ENCODE data around the gene CFAP70. TPM values are rescaled to one million over a fixed set of nuclear protein-coding genes. Genes with fewer than 3 reads are reported as not detected.

The CFAP70 gene
- total and polyA plus RNA-seq, 2 of the 8 experiments (the other 6 are each of a cell fraction or from before 2014, with no cell fraction given), result 0.21 to 0.30 TPM

DNA sequence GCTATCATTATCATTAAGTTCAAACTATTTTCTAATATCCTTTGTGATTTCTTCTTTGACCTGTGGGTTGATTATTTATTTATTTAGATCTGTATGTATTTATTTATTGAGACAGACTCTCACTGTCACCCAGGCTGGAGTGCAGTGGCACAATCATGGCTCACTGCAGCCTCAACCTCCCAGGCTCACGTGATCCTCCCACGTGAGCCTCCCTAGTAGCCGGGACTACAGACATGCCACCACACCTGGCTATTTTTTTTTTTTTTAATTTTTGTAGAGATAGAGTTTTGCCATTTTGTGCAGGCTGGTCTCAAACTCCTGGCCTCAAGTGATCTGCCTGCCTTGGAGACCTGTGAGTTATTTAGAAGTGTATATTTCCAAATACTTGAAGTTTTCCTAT, 77.6 kb downstream of the CFAP70 start:
- Histone ChIP-seq H3K4me1 (replicated peaks in 1 of 4; ENCODE audit: control insufficient read depth in 3 of 4, insufficient read depth in 4 of 4, low read length in 3 of 4) (no peaks in the 10 kb centered on the region), H3K4me3 (ENCODE audit: extremely low read depth in 1 of 4, insufficient read depth in 2 of 4, low read depth in 3 of 4, low read length in 4 of 4) (no peak overlapping the region), H3K56ac (replicated peaks; ENCODE audit: insufficient read length, low read depth, low read length) (no peak overlapping the region), H3K9me3 (ENCODE audit: insufficient read depth in 2 of 2, low read depth in 1 of 2, low read length in 1 of 2) (peaks cover 0 to 3% of the 10 kb centered on the region in 2 experiments; a peak in 1 of 4 replicates), H4K8ac (ENCODE audit: extremely low read depth, insufficient read depth, low read length) (no peak overlapping the region), H3K36me3 (ENCODE audit: control insufficient read depth in 2 of 4, insufficient read depth in 4 of 4, low read length in 3 of 4) (no peaks in the 10 kb centered on the region), H3K4ac (replicated peaks; ENCODE audit: insufficient read length, low read depth, low read length) (no peak overlapping the region), H4K5ac (ENCODE audit: insufficient read length, low read depth, low read length) (no peak overlapping the region), H3K4me2 (ENCODE audit: insufficient read depth in 1 of 2, low read depth in 2 of 2, low read length in 2 of 2) (no peak overlapping the region), H4K91ac (replicated peaks; ENCODE audit: insufficient read length, low read length) (no peak overlapping the region), H2BK20ac (ENCODE audit: low read length) (no peak overlapping the region), H2BK5ac (ENCODE audit: low read depth, low read length) (no peak overlapping the region), H3K14ac (ENCODE audit: insufficient read length) (no peak overlapping the region), H3K23ac (ENCODE audit: insufficient read length) (no peak overlapping the region), H2BK12ac (ENCODE audit: low read depth, low read length) (no peak overlapping the region), H2AK5ac (ENCODE audit: low read depth, low read length) (no peak overlapping the region), H2BK120ac (replicated peaks; ENCODE audit: low read depth, low read length) (no peak overlapping the region), H2BK15ac (ENCODE audit: low read length) (no peak overlapping the region), H3K79me1 (ENCODE audit: low read depth, low read length) (no peaks in the 10 kb centered on the region), H3K27me3 (replicated peaks in 1 of 4; ENCODE audit: control insufficient read depth in 3 of 4, extremely low read depth in 1 of 4, insufficient read depth in 3 of 4, low read length in 3 of 4) (no peaks in the 10 kb centered on the region), H3K23me2 (ENCODE audit: low read depth, low read length) (no peaks in the 10 kb centered on the region), H3K9ac (replicated peaks in 1 of 4; ENCODE audit: extremely low read depth in 1 of 4, low read depth in 3 of 4, low read length in 3 of 4) (no peak overlapping the region), H3K27ac (ENCODE audit: low read depth, low read length) (no peak overlapping the region), H2AFZ (ENCODE audit: low read length) (no peak overlapping the region), H4K20me1 (replicated peaks in 1 of 2; ENCODE audit: control insufficient read depth in 1 of 2, insufficient read depth in 2 of 2, low read length in 2 of 2) (no peaks in the 10 kb centered on the region), H3K18ac (ENCODE audit: extremely low read depth, low read length) (no peak overlapping the region), H3K79me2 (ENCODE audit: control insufficient read depth in 1 of 2, insufficient read depth in 2 of 2, low read length in 2 of 2) (no peaks in the 10 kb centered on the region)
- CTCF ChIA-PET (ENCODE audit: partially characterized antibody), result interaction anchor here (0.8 to 1.1 kb wide), 2 partner anchors 23 to 31 kb away, joined by 3 read pairs; no protein-coding TSS in a partner anchor
- no peak for DNase-seq (ENCODE audit: low read depth in 1 of 2, low spot score in 2 of 2)
- WGBS, 2 experiments (ENCODE audit: extremely low coverage in 1 of 2, insufficient coverage in 1 of 2, insufficient read length in 1 of 2, insufficient replicate concordance in 2 of 2, low coverage in 1 of 2, low lambda C conversion rate in 2 of 2, missing lambda C conversion rate in 1 of 2), result 90% methylated on average over 3 of the region's 3 CpGs; no CpG with 5 or more reads in 1 of the 2 experiments
- POLR2A ChIA-PET (ENCODE audit: partially characterized antibody), result no interaction called here
- FAIRE-seq, result no peak
- no peak for TF ChIP-seq SP4 (IDR thresholded peaks at IDR 0.05; ENCODE audit: low read length)
- TF ChIP-seq EZH2 (IDR thresholded peaks at IDR 0.05; ENCODE audit: low read depth, low read length, severe bottlenecking), result no peak
- no peak for TF ChIP-seq YY1 (IDR thresholded peaks at IDR 0.05; ENCODE audit: low read depth, low read length)
- TF ChIP-seq GABPA (IDR thresholded peaks at IDR 0.05; ENCODE audit: borderline replicate concordance, insufficient read depth, low read length), result no peak
- no peak for TF ChIP-seq RXRA (IDR thresholded peaks at IDR 0.05; ENCODE audit: insufficient read depth, low read depth, low read length)
- no peak for TF ChIP-seq MAFK (IDR thresholded peaks at IDR 0.05; ENCODE audit: low read depth, low read length)
- no peak for TF ChIP-seq POLR2A (IDR thresholded peaks at IDR 0.05; ENCODE audit: control extremely low read depth in 1 of 2, low read depth in 2 of 2, low read length in 2 of 2)
- TF ChIP-seq NRF1 (IDR thresholded peaks at IDR 0.05; ENCODE audit: low read depth, low read length), result no peak
- no peak for TF ChIP-seq POU5F1 (IDR thresholded peaks at IDR 0.05; ENCODE audit: low read depth, low read length)
- TF ChIP-seq BRCA1 (IDR thresholded peaks at IDR 0.05; ENCODE audit: low read depth, low read length), result no peak
- TF ChIP-seq ASH2L (IDR thresholded peaks at IDR 0.05; ENCODE audit: low read length), result no peak
- TF ChIP-seq RAD21 (IDR thresholded peaks at IDR 0.05 in 1 of 2, conservative IDR thresholded peaks at IDR 0.05 in 1 of 2; ENCODE audit: low read depth in 2 of 2, low read length in 2 of 2), result no peak
- TF ChIP-seq, protein P1, sequence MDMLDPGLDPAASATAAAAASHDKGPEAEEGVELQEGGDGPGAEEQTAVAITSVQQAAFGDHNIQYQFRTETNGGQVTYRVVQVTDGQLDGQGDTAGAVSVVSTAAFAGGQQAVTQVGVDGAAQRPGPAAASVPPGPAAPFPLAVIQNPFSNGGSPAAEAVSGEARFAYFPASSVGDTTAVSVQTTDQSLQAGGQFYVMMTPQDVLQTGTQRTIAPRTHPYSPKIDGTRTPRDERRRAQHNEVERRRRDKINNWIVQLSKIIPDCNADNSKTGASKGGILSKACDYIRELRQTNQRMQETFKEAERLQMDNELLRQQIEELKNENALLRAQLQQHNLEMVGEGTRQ (IDR thresholded peaks at IDR 0.05; ENCODE audit: low read length), result no peak
- TF ChIP-seq SIX5 (IDR thresholded peaks at IDR 0.05; ENCODE audit: low read depth, low read length), result no peak
- TF ChIP-seq GTF2F1 (IDR thresholded peaks at IDR 0.05; ENCODE audit: borderline replicate concordance, low read depth, low read length), result no peak
